ENCODE data around the gene THOP1. TPM values are rescaled to one million over a fixed set of nuclear protein-coding genes. Genes with fewer than 3 reads are reported as not detected.

THOP1 gene
- total and polyA plus RNA-seq, 12 donors = 23.1 to 138 (median 46.2) TPM

- H3K4me1 ChIP-seq (replicated peaks in 1 of 2) = peaks cover 0 to 9% of the 10 kb centered on the region in 2 donors
- no peaks in the 10 kb centered on the region for H3K27me3 ChIP-seq
- H3K4me3 ChIP-seq = no peak overlapping the region
- no peaks in the 10 kb centered on the region for H3K9me3 ChIP-seq (replicated peaks in 1 of 3)
- intact Hi-C loops (cut with DNase I) = no loop called here
- H3K36me3 ChIP-seq (replicated peaks in 1 of 2) = no peaks in the 10 kb centered on the region
- TF ChIP-seq CTCF (IDR thresholded peaks at IDR 0.05) = no peak
- no peak for TF ChIP-seq POLR2A (IDR thresholded peaks at IDR 0.05)
- no peak for DNase-seq
- no peak overlapping the region for H3K27ac ChIP-seq
- 94 to 100% (median 98%) methylated on average over 3 to 5 of the region's 5 CpGs for WGBS, 4 donors
Measured at GRCh38 chr19:2822846-2823245, 37.5 kb downstream of the THOP1 start.

- WGBS, 4 donors = 75 to 100% (median 88%) methylated on average over 1 to 9 of the region's 9 CpGs
Measured at GRCh38 chr19:2823646-2824045, 38.3 kb downstream of the THOP1 start.

GRCh38 chr19:2824129-2824528, 38.8 kb downstream of the THOP1 start:
- Histone ChIP-seq H3K27me3 (no peaks in the 10 kb centered on the region), H3K4me1 (replicated peaks in 1 of 2) (peaks cover 0 to 9% of the 10 kb centered on the region in 2 donors), H3K9me3 (replicated peaks in 1 of 3) (no peaks in the 10 kb centered on the region), H3K36me3 (replicated peaks in 1 of 2) (no peaks in the 10 kb centered on the region), H3K27ac (no peak overlapping the region), H3K4me3 (no peak overlapping the region)
- no peak for TF ChIP-seq POLR2A (IDR thresholded peaks at IDR 0.05)
- no peak for TF ChIP-seq CTCF (IDR thresholded peaks at IDR 0.05)
- 0 to 86% (median 76%) methylated on average over 2 to 8 of the region's 8 CpGs; no CpG with 5 or more reads in 1 of the 4 donors for WGBS, 4 donors
- no peak for DNase-seq
- intact Hi-C loops (cut with DNase I) = no loop called here

More at GRCh38 chr19:2823646-2824045, 38.3 kb downstream of the THOP1 start:
- peaks cover 0 to 9% of the 10 kb centered on the region in 2 donors for H3K4me1 ChIP-seq (replicated peaks in 1 of 2)
- H3K4me3 ChIP-seq = no peak overlapping the region
- TF ChIP-seq POLR2A (IDR thresholded peaks at IDR 0.05) (no peak), CTCF (IDR thresholded peaks at IDR 0.05) (no peak)
- H3K9me3 ChIP-seq (replicated peaks in 1 of 3) = no peaks in the 10 kb centered on the region
- H3K27me3 ChIP-seq = no peaks in the 10 kb centered on the region
- DNase-seq = no peak
- intact Hi-C loops (cut with DNase I) = no loop called here
- H3K36me3 ChIP-seq (replicated peaks in 1 of 2) = no peaks in the 10 kb centered on the region
- H3K27ac ChIP-seq = no peak overlapping the region

- 79 to 100% (median 92%) methylated on average over 1 to 2 of the region's 2 CpGs for WGBS, 4 donors
- H3K36me3 ChIP-seq (replicated peaks in 1 of 2) = no peaks in the 10 kb centered on the region
- no peak for TF ChIP-seq CTCF (IDR thresholded peaks at IDR 0.05)
- no peak for TF ChIP-seq POLR2A (IDR thresholded peaks at IDR 0.05)
- no peaks in the 10 kb centered on the region for H3K27me3 ChIP-seq
- intact Hi-C loops (cut with DNase I) = no loop called here
- peaks cover 0 to 19% (median 0%) of the 10 kb centered on the region in 3 donors for H3K9me3 ChIP-seq (replicated peaks in 1 of 3)
- no peak overlapping the region for H3K4me3 ChIP-seq
- DNase-seq = no peak
- no peaks in the 10 kb centered on the region for H3K4me1 ChIP-seq (replicated peaks in 1 of 2)
- H3K27ac ChIP-seq = no peak overlapping the region
Measured at GRCh38 chr19:2827022-2827421, 41.7 kb downstream of the THOP1 start.

Data from adrenal gland (tissue), 12 donors.